ENCODE measurements around the gene SRMS.

The SRMS gene

DNA sequence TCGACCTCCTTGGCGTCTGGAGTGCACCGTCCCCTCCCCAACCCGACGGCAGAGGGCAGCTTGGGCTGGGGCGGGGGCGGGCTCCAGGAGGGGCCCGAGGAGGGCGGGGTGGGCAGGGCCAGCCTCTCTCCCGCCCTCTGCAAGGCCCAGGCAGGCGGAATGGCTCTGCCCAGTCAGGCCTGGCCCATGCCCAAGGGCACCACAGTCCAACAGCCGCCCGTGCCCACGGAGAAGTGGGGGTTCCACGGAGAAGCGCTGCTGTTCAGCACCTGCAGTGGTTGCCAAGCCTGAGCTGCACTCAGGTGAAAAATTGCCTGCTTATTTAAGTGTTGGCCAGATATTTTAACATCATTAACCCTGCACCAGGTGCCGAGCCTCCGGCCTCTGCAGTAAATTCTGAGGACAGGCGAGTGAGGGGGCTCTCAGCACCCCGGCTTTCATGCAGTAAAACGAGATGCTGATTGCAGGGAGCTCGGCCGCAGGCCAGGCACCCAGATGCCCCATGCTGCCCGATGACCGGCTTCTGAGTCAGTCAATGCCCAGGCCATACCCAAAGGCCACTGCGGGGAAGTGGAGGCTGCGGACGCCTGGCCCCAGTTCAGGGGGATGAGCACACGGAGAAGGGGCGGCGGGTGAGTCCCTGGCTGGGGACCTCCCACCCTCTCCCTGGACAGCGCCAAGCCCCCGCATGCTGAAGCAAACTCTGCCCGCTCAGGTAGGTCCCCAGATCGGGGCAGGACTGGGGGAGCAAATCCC is at the start of gene SRMS:
Gene SRMS (minus strand): TSS at position 25 of the 756 bp plus-strand sequence. CDS start 286 bp downstream, outside the sequence.
- no peak for DNase-seq (ENCODE audit: low read depth in 2 of 2)

- no peak for DNase-seq (ENCODE audit: low read depth in 2 of 2)
Observed at GRCh38 chr20:63596423-63596822, 48.9 kb upstream of the SRMS start.

- DNase-seq (ENCODE audit: low read depth in 2 of 2): no peak
Observed at GRCh38 chr20:63595416-63596127, 48.0 kb upstream of the SRMS start.

DNA sequence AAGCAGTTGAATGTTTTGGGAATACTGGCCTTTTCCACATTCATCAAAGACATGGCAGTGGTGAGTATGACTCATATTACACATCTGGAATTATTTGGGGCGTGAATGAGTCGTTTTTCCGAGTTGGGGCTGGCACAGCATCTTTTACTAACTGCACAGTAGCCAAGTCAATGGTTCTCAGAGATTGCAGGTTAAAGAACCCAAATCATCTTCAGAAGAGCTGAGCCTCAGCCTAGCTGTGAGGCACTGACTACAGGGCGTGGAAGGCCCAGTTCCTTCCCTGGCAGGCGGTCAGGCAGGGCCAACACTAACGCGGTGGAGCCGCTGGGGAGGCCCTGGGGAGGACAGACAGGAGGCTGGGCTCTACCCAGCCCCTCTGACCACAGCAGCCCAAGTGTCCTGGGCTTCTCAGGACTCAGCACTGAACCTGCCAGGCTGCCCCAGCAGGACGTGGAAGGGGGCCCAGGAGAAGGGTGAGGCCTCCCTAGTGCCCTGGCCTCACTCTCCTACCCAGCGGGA is 46.6 kb upstream of the SRMS start:
- peak; percentile 42 to 49 for DNase-seq (ENCODE audit: low read depth in 2 of 2)

- no peak for DNase-seq (ENCODE audit: low read depth in 2 of 2)
Observed at GRCh38 chr20:63592661-63593060, 45.1 kb upstream of the SRMS start.

DNA sequence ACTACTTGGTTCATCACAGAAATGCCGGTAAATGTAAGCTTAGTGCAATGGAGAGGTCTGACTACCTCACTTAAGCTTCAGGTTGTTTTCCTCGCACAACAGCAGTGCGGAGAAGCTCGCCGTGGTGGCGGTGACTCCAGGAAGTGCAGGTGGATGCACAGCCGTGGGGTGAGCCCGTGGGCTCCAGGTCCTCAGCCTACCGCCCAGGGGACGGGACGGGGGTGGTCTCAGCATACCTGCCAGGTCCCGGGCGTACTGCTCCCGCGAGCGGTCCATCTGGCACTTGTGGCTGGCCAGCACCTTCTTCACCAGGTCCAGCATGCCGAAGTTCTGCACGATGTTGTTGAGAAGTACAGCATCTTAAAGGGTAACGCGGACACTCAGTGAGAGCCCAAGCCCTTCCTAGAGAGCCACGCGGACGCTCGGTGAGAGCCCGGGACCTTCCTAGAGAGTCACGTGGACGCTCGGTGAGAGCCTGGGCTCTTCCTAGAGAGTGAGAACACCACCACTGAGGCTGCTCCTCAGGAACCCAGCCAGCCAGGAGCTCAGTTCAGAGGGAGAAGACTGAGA is 44.3 kb upstream of the SRMS start:
- no peak for DNase-seq (ENCODE audit: low read depth in 2 of 2)

DNA sequence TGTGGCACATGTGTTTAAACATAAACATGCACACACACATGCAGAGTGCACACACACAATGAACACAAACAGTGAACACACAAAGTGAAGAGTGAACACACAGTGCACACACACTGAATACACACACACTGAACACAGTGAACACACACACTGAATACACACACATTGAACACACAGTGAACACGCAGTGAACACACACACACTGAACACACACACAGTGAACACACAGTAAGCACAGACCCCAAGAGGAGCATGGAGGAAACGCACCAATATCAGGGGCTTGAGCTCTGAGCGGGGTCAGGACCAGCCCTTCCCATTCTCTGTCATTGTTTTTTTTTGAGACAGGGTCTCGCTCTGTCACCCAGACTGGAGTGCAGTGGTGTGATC is 43.6 kb upstream of the SRMS start:
- DNase-seq (ENCODE audit: low read depth in 2 of 2): no peak

DNA sequence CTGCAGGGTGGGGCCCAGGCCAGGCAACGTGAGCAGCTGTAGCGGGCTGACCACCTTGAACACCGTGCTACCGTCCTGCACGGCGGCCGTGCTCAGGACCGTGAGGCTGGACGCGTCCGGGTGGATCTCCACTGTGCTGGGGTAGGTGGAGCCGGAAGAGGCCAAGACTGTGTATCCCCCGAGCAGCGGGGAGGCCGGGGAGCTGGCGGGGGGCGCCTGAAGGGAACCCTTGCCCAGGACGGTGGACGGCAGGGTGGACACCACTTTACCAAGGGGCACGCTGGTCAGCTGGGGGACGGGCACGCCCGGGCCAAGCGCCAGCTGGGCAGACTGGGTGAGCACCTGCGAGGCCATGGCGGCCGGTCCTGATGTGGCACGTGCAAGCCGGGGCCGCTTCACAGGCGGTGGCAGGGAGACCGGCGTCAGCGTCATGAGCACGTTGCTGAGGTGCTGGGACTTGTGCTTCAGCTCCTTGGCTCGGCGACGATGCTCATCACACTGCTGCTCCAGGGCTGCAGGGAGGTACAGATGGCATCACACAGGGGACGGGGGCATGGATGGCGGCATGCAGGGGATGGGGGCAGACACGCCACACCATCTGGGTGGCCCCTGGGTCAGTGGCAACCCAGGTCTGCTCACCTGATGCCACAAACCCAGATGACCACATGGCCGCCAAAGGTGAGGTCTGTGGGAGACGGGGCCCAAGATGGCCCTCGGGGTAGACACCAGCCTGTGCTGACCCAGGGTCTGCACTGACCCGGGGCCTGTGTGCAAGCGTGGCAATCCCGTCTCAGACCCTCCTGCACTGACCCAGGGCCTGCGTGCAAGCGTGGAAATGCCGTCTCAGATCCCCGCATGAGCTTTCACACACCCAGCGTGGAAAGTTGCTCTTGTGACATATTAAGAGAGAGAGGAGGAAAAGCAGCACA is 42.9 kb upstream of the SRMS start:
- DNase-seq (ENCODE audit: low read depth in 2 of 2): no peak

DNA sequence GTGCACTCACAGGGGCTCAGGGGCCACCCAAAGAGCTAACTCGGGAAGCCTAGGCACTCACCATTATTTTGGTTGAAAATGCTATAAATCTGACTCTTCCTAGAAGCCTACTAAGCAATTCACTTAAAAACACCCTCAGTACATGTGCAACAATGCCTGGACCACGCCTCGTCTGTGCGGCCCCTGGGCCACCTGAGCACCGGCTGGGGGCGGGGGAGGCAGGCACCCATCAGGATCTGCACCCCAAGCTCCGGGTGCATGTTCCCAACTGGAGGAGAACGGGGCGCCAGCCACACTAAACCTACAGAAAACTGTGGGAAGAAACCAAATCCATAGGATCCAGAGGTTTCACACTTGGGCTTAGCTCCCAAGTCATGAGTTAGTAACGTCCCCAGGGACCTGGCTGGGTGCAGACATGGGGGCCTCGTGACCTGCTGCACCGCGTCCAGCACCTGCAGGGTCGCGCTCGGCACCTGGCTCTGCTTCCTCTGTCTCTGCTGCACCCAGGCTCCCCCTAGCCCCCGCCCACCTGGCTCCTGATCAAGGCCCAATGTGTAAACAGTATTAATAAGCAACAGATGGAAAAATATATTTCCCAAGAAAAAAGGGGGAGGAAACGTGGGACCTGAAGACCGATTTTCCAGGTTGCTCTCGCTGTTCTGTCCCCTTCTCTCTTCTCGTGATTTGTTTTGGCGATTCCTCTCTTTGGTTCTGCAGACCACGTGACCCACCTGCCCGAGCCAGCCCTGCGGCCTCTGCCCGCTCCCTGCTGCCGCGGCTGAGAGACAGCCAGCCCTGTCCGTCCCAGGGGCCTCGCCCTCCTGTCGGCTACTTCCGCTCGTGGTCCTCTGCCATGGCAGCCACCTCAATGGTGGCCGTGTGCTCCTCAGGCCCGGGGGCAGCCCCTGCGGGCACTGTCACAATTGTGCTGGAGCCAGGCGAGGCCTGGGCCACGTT is 42.0 kb upstream of the SRMS start:
- DNase-seq (ENCODE audit: low read depth in 2 of 2): no peak

DNA sequence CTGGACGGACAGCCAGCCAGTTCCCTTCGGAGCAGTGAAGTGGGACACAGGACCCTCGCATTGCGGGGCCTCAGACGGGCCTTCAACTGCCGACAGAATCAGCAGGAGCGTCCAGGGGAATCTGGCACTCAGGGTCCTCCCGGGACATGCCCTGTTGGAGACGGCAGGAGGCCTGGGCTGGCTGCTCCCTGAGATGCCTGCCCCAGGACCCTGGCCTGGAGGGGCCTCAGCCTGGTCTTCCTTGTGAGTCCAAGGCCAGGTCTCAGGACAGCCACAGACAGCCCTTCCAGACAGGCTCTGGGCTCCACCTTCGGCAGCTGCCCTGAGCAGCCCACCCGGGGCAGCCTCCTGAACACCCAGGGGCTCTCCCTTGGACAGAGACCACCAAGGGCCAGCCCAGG is 41.1 kb upstream of the SRMS start:
- no peak for DNase-seq (ENCODE audit: low read depth in 2 of 2)

GRCh38 chr20:63587776-63588591 is 40.4 kb upstream of the SRMS start:
- no peak for DNase-seq (ENCODE audit: low read depth in 2 of 2)

GRCh38 chr20:63587256-63587655 is 39.7 kb upstream of the SRMS start:
- DNase-seq (ENCODE audit: low read depth in 2 of 2): no peak

- no peak for DNase-seq (ENCODE audit: low read depth in 2 of 2)
Observed at GRCh38 chr20:63586797-63587196, 39.2 kb upstream of the SRMS start.

GRCh38 chr20:63585616-63586565 is 38.3 kb upstream of the SRMS start:
- no peak for DNase-seq (ENCODE audit: low read depth in 2 of 2)

DNA sequence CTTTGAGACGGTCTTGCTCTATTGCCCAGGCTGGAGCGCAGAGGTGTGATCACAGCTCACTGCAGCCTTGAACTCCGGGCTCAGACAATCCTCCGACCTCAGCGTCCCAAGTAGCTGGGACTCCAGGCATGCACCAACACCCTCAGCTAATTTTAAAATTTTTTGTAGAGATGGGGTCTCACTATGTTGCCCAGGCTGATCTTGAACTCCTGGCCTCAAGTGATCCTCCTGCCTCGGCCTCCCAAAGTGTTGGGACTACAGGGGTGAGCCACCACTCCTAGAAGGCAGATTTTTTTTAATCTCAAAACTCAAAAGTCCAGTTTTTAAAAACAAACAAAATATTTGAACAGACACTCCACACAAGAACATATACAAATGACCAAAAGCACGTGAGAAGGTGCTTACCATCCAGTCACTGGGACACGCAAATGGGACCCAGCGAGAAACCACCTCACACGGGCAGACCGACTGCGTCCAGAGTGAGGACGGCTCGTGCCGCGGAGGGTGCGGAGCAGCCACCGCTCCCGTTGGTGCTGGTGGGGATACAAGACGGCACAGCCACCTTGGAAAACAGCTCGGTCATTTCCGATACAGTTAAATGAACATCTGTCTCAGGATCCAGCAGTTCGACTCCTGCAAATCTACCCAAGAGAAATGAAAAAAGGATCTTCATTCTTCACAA is 35.0 kb upstream of the SRMS start:
- DNase-seq (ENCODE audit: low read depth in 2 of 2): no peak

DNA sequence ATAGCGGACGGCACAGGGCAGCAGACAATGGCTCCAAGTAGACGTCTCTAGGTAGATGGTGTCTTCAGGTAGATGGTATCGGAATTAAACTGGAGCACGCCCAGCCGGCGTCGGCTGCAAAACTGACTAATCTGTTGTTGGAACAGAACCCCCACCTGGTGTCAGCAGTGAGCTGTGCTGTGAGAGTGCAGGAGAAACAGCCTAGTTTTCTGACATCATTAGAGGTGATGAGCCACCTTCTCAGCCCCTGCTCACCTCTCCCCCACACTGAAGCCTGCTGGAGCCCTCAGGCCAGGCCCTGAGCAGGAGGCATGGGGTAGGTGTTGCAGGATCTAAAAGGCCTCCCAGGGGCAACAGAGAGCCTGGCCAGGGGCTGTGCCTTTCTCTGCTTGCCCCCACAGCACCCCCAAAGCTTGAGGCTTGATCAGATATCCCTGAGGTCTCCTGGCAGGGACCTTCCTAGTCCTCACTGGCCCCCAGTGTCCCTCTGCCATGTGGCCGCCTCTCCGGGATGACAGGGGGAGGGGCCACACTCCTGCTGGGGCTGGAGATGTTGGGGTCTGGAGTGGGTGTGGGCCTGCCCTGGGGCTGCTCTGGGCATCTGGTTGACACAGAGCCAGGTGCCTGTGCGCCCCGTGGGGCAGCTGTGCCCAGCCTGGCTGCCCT is 33.4 kb upstream of the SRMS start:
- DNase-seq (ENCODE audit: low read depth in 2 of 2): peak in 1 of 2 experiments; percentile 5

GRCh38 chr20:63579017-63579694 is 31.6 kb upstream of the SRMS start:
- DNase-seq (ENCODE audit: low read depth in 2 of 2): no peak
